ENCODE measurements around the gene PRDM11.
A peak's percentile ranks its signal among the peaks of the same experiment; 100 is the strongest.

PRDM11 gene

DNA sequence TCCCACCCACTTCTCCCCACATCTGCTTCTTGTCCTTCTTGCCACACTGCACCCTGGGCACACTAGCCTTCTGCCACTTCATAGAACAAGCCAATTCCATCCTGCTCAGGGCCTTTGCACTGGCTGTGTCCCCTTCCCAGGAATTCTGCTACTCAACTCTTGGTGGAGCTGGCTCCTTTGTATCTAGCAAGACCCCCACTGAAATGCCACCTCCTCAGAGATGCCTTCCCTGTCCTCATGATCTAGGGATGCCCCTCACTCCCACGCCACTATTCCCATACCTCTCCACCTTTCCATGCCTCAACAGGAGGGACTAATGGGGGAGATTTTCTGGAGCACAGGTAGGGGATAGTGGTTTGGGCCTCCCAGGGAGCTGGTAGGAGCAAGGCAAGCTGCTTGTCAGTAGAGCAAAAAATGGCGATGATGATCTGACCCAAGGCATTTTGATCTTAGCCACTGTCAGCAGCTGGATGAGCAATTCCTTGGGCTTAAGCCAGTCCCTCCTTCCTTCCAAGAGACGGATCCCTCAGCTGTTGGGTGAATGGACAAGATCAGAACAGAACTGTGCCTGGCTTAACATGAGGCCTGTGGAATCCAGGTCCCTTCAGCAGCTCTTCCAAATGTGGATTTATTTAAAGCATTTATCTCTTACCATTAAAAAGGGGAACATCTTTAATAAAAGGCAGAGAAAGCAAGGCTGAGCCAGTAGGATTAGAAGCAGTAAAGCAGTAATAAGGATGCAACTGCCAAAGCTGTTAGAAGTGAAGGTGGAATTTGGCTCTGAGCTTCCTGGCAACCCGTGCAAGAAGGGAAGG, 4.0 kb upstream of the PRDM11 start:
- DNase-seq, result no peak

DNA sequence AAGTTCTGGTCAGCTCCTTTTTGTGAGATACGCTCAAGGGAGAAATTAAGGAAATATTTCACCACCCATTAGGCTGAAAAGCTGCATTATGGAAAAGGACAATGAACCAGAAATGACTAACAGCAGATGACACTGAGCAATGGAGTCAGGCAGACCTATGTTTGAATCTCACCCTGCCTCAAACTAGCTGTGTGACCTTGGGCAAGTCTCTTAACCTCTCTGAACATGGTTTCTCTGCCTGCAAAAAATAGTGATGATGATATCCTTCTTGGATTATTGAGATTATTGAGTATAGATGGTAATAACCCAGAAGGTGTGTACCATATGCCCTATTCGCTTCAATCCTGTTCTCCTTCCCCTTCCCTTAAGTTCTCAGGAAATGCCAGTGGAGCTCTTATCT, 2.9 kb upstream of the PRDM11 start:
- DNase-seq, result no peak

DNA sequence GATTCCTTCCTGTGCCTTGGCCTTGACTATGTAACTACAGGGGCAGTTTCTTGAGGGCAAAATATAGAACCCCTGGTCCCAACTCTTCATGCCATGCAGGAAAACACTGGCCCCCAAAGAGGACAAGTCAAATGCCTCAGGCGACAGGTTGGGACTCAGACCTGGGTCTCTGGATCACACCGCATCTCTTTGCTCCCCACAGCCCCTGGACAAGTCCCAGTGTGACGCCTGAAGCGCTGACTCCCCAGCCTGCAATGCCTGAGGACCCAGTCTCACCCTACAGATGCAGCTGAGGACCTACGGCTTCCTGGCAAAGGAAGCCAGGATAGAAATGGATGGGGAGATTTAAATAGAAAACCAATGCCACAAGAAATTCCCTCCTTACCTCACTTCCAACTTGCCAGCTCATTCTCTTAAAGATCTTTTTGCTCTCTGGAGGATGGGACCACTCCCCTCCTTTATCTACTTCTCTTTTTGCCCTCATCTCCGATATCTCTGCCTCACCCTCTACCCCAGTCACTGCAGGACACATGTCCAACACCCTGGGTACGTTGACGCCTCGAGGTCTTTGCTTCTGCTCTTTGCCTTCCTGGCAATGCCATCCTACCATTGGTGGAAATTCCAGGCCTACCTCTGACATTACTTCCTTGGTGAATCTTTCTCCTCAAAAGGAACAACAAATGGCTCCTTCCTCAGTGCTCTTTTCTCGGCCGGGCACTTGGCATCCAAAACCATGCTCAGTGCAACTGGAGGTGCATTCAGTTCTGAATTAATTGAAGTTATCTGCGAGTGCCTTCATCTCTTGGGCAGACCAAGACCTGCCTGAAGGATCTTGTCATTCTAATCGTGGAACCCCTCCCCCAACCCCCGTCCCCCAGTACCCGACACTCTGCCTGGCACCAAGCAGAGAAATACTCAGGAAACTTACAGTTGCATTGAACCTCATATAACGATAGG, 2.0 kb upstream of the PRDM11 start:
- no peak for DNase-seq

DNA sequence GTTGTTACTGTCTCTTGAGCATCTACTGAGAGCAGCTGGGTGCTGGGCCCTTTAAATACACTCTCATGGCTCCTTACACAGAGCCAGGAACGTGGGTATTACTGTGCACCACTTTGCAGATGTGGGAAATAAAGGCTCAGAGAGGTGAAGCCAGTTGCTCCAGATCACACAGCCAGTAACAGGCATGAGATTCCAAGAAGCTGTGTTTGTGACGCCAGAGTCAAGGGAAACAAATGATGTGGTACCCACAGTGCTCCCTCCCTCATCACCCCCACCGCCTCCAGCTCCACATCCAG, 1.4 kb upstream of the PRDM11 start:
- DNase-seq, result no peak

DNA sequence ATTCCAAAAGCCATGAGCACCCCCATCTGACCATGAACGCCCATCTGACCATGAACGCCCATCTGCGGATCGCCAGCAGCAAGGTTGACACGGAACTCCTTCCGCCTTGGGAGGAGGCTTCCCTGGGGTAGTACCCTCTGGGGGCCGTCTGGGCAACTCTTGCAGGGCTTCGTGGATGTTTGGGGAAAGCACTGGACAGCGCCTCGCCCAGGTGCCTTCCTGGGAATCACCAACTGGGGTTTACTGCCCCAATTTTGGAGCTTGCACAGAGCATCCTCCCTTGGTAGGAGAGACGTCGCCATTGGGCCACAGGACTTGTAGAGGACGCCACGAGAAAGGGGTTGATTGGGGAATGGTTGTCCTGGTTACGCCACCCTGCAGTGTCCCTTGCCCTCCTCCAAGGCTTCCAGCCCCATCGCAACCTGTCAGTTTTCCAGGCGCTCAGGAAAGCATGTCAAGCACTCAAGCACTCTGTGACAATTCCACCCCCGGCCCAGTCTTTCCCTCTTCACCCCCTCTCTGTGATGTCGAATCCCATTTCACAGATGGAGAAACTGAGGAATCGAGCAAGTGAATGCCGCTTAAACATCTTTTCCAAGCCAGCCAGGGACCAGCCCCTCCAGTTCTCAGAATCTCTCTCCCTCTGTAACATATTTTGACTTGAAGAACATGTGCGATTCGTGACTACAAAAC, 914 bp upstream of the PRDM11 start:
- no peak for DNase-seq

DNA sequence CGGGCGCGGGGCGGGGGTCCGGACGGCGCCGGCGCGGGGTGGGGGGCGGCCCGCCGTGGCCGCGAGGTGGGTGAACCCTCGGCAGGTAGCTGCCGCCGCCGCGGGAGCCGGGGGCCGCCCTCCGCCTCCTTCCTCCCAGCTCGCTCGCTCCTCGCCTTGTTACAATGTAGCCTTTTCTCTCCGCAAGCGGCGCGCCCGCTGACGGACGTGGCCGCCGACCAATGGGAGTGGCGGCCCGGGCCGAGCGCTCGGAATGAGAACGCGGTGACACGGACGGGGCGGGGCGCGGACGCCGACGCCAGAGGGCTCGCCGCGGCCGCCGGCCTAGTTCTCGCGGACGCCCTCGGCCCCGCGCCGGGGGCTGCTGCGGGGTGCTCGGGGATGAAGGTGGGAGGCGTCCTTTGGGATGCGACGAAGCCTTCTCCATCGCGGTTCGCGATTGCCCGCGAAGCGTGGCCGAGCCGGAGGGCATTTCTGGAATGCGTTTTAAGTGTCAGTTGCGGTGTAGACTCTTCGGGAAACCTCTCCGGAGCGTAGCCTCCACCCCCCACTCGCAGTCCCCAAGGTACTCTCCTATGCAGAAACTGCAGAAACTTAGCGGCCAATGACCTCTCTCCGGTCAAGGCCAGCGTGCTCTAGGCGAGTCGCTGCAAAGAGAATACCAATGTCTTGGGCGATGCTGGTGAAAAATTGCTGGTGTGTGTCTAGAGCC, 734 bp downstream of the PRDM11 start:
- DNase-seq, result peak; percentile 94

DNA sequence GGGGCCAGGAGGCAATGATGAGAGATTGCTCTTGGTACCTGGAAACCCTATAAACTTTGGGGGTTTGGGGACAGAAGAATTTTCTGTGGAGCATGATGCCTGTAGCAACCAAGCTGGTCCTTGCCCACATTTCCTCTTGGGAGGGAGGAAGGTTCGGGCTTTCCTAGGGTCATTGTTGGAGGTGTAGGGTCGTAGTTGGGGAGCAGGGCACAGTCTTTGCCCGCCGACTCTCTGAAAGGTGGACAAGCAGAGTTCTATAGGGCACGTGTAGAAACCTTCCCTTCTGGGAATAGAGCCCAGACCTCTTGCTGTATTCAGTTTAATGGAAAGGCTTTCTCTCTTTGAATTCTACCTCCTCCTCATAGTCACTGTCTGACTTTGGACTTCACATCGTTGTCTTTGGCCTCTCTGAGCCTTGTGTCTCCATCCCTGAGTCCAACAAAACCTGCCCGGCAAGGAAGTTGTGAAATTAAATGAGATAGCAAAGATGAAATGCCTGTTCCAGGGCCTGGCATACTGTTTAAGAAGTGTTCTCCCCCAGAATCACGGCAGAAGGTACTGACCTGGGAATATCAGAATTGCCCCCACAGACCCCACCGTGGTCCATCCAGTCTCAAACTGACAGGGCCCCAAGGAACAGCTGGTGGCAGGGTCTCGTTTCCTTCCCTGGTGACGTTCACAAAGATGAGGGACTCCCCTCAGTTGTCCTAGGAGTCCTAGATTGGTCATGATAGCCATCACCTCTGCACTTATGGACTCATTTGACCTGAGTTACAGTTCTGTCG, 1.6 kb downstream of the PRDM11 start:
- DNase-seq, result no peak

DNA sequence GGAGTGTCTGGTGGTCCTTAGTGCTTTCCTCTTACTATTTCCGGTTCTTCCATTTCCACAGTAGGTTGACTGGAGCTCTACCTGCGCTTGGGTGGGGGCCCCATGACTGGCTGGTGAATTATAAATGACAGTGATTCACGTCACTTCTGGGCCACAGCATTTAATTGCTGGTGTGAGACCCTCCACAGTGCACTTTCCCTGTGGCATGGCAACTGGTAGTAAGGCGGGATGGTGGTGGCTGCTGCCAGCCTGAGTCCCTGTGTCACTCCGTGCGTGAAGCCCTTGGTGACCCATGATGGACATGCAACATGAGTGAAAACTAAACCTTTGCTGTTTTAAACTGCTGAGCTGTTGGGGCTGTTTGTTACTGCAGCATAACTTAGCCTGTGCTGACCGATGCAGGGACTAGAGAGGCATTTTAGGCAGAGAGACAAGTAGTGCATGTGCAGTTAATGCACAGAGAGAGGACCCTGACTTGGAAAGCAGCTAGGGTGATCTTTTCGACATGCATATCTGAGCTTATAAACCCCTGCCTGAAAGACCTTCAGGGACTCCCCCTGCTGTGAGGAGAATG, 3.1 kb downstream of the PRDM11 start:
- no peak for DNase-seq

DNA sequence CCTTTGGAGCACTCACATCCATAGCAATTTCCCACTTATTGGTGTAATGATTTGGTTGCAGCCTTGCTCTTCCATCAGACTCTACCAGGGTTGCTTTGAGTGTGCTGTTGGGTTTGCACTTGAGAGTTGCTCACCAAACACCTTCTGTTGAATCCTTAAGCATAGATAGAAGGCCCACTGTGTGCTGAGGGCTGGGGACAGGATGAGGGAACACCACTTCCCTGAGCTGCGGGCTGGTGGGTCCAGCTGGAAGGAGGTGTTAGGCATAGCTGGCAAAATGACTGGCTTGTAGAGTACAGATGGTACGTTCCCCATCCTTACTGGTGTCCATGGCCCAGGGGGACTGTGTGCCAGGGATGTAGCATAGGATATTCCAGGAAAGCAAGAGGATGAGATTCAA, 3.9 kb downstream of the PRDM11 start:
- no peak for DNase-seq

DNA sequence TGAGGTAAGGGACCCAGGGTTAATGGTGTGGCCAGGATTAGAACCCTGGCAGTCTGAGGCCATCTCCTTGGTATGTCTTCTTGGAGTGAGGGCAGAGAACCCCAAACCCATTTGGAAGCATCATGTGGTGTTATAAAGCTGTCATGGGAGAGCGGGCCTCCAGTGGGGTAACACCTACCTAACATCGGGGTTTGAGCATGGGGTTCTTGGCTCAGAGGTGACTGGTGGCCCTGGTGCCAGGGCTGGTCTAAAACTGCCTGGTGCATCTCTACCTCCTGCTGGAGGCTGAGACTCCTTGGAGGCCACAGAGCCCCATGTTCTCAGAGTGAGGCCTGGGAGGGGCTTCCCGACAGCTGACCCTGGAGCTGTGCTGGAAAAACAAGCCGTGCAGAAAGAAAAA, 4.5 kb downstream of the PRDM11 start:
- no peak for DNase-seq

DNA sequence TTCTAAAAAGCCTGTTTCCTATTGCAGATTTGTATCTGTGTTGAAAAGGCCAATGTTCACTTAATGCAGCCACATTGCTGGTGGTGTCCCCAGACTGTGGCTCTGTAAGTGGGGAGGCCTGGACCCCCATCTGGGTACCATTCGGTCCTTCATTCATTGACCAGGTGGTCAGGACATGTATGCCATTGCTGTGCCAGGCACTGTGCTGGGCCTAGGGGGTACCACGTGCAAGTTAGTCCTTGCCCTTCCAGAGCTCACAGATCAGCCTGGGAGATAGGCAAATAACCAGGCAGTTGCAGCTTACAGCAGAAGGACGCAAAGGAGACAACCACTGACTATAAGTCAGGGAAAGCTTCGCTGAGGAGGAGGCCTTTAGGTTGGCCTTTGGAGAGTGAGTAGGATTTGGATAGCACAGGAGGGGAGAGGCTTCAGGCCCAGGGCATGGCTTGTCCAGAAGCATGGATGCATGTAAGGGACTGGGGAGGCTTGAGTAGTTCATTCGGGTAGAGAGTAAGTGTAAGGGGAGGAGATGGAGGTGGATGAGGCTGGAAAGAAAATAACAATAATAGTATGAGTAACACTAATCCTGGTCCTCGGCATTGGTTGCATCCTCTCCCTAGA, 5.0 kb downstream of the PRDM11 start:
- DNase-seq, result no peak

DNA sequence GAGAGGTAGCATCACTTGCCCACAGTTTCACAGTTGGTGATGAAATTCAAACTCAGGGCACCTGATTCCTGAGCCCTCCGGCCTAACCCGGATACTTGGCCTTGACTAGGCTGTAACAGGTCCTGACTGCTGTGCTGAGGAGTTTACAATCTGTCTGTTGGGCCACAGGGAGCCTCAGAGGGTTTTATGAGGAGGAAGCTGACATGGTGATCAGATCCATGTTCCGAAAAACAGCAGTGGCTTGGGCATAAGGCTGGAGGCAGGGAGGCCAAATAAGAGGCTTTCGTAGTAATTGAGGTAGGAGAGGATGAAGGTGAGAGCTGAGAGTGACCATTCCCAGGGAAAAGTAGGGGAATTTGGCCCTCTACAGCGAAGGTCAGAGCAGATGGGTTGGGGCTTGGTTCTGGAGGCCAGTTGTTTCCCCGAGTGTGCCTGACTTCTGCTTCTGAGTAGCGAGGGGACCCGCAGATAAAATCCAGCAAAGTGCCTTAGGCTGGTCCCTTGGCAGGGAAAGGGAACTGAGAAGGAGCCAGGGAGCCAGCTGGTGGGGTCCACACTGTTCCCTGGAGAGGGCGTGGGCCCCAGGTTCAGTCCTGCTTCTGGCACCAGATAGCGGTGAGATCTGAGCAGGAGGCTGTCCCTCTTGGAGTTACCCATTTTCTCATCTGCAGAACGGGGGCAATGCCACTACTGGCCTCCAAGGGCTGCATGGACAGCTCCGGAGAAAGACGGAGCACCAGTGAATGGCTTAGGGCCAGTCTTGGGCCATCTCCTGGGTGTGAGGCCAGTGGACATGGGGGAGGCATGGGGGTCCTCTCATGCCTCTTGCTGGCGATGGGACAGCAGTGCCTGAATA, 6.5 kb downstream of the PRDM11 start:
- DNase-seq, result no peak

DNA sequence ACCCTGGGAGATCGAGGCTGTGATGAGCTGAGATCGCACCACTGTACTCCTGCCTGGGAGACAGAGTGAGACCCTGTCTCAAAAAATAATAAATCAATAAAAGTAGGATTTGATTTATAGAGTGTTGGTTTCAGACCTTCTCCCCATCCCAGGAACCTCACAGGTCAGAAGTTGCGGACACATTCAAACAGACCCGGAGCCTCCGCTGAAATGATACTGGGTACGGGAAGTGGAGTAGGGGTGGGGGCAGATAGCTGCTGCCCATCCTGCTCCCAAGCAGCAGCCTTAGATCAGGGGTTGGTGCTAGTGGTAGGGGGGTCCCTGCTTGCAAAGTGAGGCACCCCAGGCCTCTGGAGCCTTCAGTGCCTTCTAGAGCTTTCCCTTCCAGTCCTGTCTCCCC, 7.8 kb downstream of the PRDM11 start:
- DNase-seq, result no peak

DNA sequence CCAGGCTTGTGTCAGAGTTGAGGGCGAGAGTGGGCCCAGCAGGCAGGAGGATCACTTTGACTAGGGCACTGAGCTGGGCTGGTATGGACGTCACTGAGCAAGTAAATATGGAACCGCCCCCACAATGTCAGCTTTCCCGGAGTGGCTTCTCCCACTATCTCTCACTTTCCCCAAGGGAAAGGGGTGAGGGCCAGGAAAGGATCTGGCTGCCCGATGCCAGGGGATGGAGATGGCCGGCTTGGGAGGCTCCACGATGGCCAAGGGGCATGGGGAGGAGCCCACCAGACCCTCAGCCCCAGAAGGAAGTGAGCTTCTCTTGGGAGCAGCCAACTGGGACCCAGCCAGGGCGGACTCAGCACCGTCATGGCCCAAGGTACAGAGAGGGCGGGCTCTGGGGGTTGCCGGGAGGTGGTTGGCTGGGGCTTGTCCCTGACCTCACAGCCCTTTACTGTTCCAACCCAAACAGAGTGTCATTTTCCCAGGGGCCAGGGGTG, 8.7 kb downstream of the PRDM11 start:
- no peak for DNase-seq

DNA sequence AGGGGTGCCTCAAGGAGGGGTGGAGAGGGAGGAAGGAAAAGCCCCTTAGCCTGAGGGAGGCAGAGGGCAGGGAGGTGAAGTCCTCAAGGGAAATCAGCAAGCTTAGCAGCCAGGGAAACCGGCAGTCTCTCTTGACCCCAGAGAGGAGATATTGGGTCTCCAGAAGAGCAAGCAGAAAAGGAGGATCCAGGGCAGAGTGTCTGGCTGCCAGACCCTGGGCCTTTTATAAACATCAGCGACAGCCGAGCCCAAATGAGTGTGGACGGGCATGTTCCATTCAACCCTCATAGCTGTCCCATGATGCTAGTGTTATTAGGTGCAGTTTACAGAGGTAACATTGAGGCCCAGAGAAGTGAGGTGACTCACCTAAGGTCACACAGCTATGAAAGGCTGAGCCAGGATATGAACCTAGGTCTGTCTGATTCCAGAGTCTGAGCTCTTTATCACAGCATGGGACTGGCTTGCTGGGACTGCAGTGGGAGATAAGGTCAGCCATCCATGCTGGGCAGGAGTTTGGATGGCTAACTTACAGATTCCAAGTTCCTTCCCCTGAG, 9.3 kb downstream of the PRDM11 start:
- no peak for DNase-seq

DNA sequence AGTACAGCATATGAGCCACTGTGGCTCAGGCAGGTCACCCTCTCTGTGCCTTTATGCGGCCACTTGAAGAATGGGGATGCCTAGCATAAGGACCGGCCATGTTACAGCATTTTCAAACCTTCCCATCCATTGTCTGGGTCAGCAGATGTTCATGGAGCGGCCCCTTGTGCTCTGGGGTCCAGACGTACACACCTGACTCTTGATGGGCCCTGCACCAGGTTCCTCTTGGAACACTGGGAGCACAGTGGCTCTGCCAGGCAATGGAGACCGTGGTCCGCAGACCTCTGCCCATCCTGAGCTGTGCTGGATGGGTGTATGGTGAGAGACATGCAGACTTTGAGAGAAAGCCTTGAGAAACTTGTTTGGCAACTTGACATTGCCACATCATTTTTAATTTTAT, 9.8 kb downstream of the PRDM11 start:
- no peak for DNase-seq

DNA sequence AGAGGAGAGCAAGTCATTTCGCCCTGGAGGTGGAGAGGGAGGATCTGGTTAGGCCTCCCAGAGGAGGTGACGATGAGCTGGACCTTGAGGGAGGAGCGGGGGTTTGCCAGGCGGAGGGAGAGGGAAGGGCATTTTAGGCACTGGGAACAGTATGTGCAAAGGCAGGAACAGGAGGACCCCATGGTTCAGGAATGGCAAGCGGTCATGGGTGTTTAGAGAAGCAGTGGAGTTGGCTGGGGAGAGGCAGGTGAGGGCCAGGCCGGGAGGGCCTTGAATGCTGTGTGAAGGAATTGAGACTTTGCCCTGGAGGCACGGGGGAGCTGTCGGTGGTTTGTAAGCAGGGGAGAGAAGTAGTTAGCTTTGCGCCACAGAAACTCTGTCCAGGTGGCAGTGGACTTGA, 10.3 kb downstream of the PRDM11 start:
- no peak for DNase-seq

DNA sequence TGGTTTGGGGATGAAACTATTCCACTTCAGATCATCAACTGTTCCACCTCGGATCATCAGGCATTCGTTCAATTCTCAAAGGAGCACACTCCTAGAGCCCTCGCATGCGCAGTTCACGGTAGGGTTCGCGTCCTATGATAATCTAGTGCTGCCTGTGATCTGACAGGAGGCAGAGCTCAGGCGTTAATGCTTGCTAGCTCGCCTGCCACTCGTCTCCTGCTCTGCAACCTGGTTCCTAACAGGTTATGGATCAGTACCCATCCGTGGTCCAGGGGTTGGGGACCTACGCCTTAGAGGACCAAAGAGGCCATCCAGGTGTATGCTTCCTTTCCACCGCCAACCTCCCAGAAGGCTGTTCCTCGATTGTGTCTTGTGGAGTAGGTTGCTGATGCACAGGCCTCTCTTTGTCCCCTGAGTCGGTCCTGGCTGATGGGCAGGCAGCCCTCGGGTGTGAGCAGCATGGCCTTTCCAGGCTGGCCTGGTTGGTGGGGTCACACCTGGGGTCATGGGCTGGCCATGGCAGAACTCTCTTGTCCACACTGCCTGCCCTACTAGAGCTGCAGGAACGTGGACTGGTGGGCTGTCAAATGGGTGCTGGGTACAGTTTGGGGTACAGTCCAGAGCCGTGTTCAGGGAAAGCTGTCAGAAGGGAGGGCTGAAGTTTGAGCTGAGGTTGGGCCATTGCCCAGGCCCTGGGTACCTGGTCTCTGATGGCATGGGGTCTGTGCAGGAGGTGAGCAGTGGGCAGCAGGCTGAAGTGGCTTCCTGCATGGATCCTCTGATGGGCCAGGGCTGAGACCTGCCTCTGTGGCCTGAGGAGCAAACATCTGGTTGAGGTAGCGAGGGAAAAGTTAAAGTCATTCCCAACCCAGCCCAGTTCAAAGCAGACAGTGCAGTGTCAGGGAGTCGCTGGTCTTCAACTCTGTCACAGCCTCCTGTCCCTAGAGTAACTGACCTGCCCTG, 11.1 kb downstream of the PRDM11 start:
- no peak for DNase-seq

Measured in activated CD4-positive, alpha-beta T cell treated with anti-CD3 and anti-CD28 coated beads, Interleukin-2, amount 50 U/mL, for 16 hours (primary cell).